ENCODE results near the gene SLC35B3. TPM values are rescaled to one million over a fixed set of nuclear protein-coding genes. Genes with fewer than 3 reads are reported as not detected.

The SLC35B3 gene
- total and polyA plus RNA-seq, 4 donors = 12.3 to 24.1 (median 16.4) TPM

GRCh38 chr6:8400663-8401062 lies 34.7 kb downstream of the SLC35B3 start:
- no peaks in the 10 kb centered on the region for H3K4me1 ChIP-seq (ENCODE audit: control insufficient read depth in 5 of 5, insufficient read depth in 5 of 5, low read length in 5 of 5)
- TF ChIP-seq CTCF (IDR thresholded peaks at IDR 0.05; ENCODE audit: control extremely low read depth, extremely low read depth) = no peak
- peaks cover 0 to 2% (median 0%) of the 10 kb centered on the region in 4 donors for H3K9me3 ChIP-seq (ENCODE audit: control insufficient read depth in 4 of 4, insufficient read depth in 3 of 4, low read length in 3 of 4)
- H3K9ac ChIP-seq (ENCODE audit: insufficient read depth in 1 of 2, low read length in 2 of 2) = no peak overlapping the region
- ATAC-seq (ENCODE audit: insufficient read depth, low FRiP score) (no peak), DNase-seq (no peak)
- 86 to 89% methylated on average over 1 of the region's 1 CpG for WGBS, 2 donors
- no peak overlapping the region for H3K27ac ChIP-seq (ENCODE audit: low read depth in 1 of 2, low read length in 1 of 2)
- no peak overlapping the region for H3K4me3 ChIP-seq
- H3K36me3 ChIP-seq (ENCODE audit: control insufficient read depth in 4 of 4, insufficient read depth in 4 of 4, low read length in 4 of 4) = peaks cover 0 to 2% (median 0%) of the 10 kb centered on the region in 4 donors
- no peaks in the 10 kb centered on the region for H3K27me3 ChIP-seq (ENCODE audit: control insufficient read depth in 3 of 3, insufficient read depth in 3 of 3, low read length in 2 of 3)

- Histone ChIP-seq H3K36me3 (ENCODE audit: control insufficient read depth in 4 of 4, insufficient read depth in 4 of 4, low read length in 4 of 4) (no peaks in the 10 kb centered on the region), H3K4me1 (ENCODE audit: control insufficient read depth in 5 of 5, insufficient read depth in 5 of 5, low read length in 5 of 5) (no peaks in the 10 kb centered on the region), H3K27me3 (ENCODE audit: control insufficient read depth in 3 of 3, insufficient read depth in 3 of 3, low read length in 2 of 3) (no peaks in the 10 kb centered on the region), H3K27ac (ENCODE audit: low read depth in 1 of 2, low read length in 1 of 2) (no peak overlapping the region), H3K9me3 (ENCODE audit: control insufficient read depth in 4 of 4, insufficient read depth in 3 of 4, low read length in 3 of 4) (no peaks in the 10 kb centered on the region), H3K9ac (ENCODE audit: insufficient read depth in 1 of 2, low read length in 2 of 2) (no peak overlapping the region), H3K4me3 (no peak overlapping the region)
- TF ChIP-seq CTCF (IDR thresholded peaks at IDR 0.05; ENCODE audit: control extremely low read depth, extremely low read depth) = no peak
- 61 to 72% methylated on average over 2 of the region's 2 CpGs for WGBS, 2 donors
- ATAC-seq (ENCODE audit: insufficient read depth, low FRiP score) (no peak), DNase-seq (no peak)
Measured at GRCh38 chr6:8392569-8392968, 42.8 kb downstream of the SLC35B3 start.

- H3K27me3 ChIP-seq (ENCODE audit: control insufficient read depth in 3 of 3, insufficient read depth in 3 of 3, low read length in 2 of 3) = no peaks in the 10 kb centered on the region
- no peaks in the 10 kb centered on the region for H3K9me3 ChIP-seq (ENCODE audit: control insufficient read depth in 4 of 4, insufficient read depth in 3 of 4, low read length in 3 of 4)
- H3K27ac ChIP-seq (ENCODE audit: low read depth in 1 of 2, low read length in 1 of 2) = no peak overlapping the region
- DNase-seq (peak in 1 of 3 donors; percentile 16), ATAC-seq (ENCODE audit: insufficient read depth, low FRiP score) (no peak)
- no peak overlapping the region for H3K4me3 ChIP-seq
- H3K36me3 ChIP-seq (ENCODE audit: control insufficient read depth in 4 of 4, insufficient read depth in 4 of 4, low read length in 4 of 4) = no peaks in the 10 kb centered on the region
- no peaks in the 10 kb centered on the region for H3K4me1 ChIP-seq (ENCODE audit: control insufficient read depth in 5 of 5, insufficient read depth in 5 of 5, low read length in 5 of 5)
- H3K9ac ChIP-seq (ENCODE audit: insufficient read depth in 1 of 2, low read length in 2 of 2) = no peak overlapping the region
- TF ChIP-seq CTCF (IDR thresholded peaks at IDR 0.05; ENCODE audit: control extremely low read depth, extremely low read depth) = no peak
Measured at GRCh38 chr6:8391934-8392333, 43.4 kb downstream of the SLC35B3 start.
